22Rv1 (cell line): ENCODE results near the gene PTPRD.

Source experiments
- ZFX ChIP-seq: fragments of 450-650 bp; IDR thresholded peaks from 2 replicates; pipeline ENCODE4 v1.6.1; 2017; ENCODE audit warnings: antibody characterized with exemption, borderline replicate concordance
- TF ChIP-seq, protein P1 (sequence below): fragments of 450-650 bp; IDR thresholded peaks from 2 replicates; pipeline ENCODE4 v1.5.1; 2017; ENCODE audit warnings: mild to moderate bottlenecking

GRCh38 chr9:8265281-8265680 is 2347.5 kb downstream of the PTPRD start:
- TF ChIP-seq, protein P1, sequence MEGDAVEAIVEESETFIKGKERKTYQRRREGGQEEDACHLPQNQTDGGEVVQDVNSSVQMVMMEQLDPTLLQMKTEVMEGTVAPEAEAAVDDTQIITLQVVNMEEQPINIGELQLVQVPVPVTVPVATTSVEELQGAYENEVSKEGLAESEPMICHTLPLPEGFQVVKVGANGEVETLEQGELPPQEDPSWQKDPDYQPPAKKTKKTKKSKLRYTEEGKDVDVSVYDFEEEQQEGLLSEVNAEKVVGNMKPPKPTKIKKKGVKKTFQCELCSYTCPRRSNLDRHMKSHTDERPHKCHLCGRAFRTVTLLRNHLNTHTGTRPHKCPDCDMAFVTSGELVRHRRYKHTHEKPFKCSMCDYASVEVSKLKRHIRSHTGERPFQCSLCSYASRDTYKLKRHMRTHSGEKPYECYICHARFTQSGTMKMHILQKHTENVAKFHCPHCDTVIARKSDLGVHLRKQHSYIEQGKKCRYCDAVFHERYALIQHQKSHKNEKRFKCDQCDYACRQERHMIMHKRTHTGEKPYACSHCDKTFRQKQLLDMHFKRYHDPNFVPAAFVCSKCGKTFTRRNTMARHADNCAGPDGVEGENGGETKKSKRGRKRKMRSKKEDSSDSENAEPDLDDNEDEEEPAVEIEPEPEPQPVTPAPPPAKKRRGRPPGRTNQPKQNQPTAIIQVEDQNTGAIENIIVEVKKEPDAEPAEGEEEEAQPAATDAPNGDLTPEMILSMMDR = no peak
- no peak for TF ChIP-seq ZFX
